Heart left ventricle (tissue), 16 donors: ENCODE data around the gene CHD1L. TPM values are rescaled to one million over a fixed set of nuclear protein-coding genes. Genes with fewer than 3 reads are reported as not detected.
"Not testable (repeated sequence)": the region's sequence is repeated elsewhere in the genome, so short reads cannot be mapped to it uniquely, and the experiment has no call there.

Source experiments
- ATAC-seq, 4 donors: fragments of 200-7000 bp; cut with Tn5 transposase; one replicate each; pipeline ENCODE4 v1.9.1; 2020 to 2022; ENCODE audit warnings: moderate library complexity in 4 of 4, mild to moderate bottlenecking in 3 of 4, moderate number of reproducible peaks in 1 of 4
- DNase-seq, 5 donors: peaks; one replicate each; pipeline ENCODE4 v3.0.0-alpha.2; 2020
- H3K27ac ChIP-seq, 12 donors: fragments of 200-600 bp; sonication (generic) in 4 of 12; one replicate each; pipeline versions ENCODE4 v1.5.0 to v1.8.0; 2016 to 2022; ENCODE audit warnings: mild to moderate bottlenecking in 2 of 12
- H3K27me3 ChIP-seq, 9 donors: fragments of 200-600 bp; sonication (generic) in 2 of 9; one replicate each; pipeline versions ENCODE4 v1.5.1 to v1.8.0; 2016 to 2022; ENCODE audit warnings: mild to moderate bottlenecking in 3 of 9
- H3K36me3 ChIP-seq, 9 donors: fragments of 200-600 bp; sonication (generic) in 2 of 9; one replicate each; pipeline versions ENCODE4 v1.5.0 to v1.8.0; 2018 to 2022; ENCODE audit warnings: mild to moderate bottlenecking in 2 of 9
- H3K4me1 ChIP-seq, 12 donors: fragments of 200-600 bp; sonication (generic) in 4 of 12; one replicate each; pipeline versions ENCODE4 v1.5.0 to v1.8.0; 2016 to 2022; ENCODE audit warnings: mild to moderate bottlenecking in 3 of 12
- H3K4me3 ChIP-seq, 12 donors: fragments of 200-600 bp; sonication (generic) in 4 of 12; one replicate each; pipeline versions ENCODE4 v1.5.0 to v1.8.0; 2017 to 2022; ENCODE audit warnings: mild to moderate bottlenecking in 9 of 12, moderate library complexity in 4 of 12
- H3K9me3 ChIP-seq, 12 donors: fragments of 200-600 bp; sonication (generic) in 4 of 12; one replicate each; pipeline versions ENCODE4 v1.5.0 to v1.8.0; 2016 to 2022; ENCODE audit warnings: mild to moderate bottlenecking in 1 of 12
- POLR2A ChIP-seq, 2 donors: fragments of 450-650 bp; IDR thresholded peaks; one replicate each; pipeline ENCODE4 v1.6.1; 2017; ENCODE audit warnings: antibody characterized with exemption in 2 of 2, mild to moderate bottlenecking in 2 of 2, moderate library complexity in 2 of 2
- WGBS, 4 donors: extraction: QIAGEN DNeasy Blood & Tissue Kit in 2 of 4; methylation state at CpG; one replicate each; pipeline versions ENCODE4 v1.1.5 to v1.1.7; 2013 to 2018; 5-methylcytosine and 5-hydroxymethylcytosine counted together
- intact Hi-C, 10 donors: fragments of 100-400 bp; cut with DNase I; formaldehyde crosslinking; loops; one replicate each; pipeline versions ENCODE4 v1.11.1 to v1.14.2; 2022
- polyA plus RNA-seq, 2 donors: library from polyadenylated mRNA; stranded (reverse); fragments of 200-250 nt; gene quantifications; one replicate each; pipeline ENCODE4 v1.2.3, GENCODE V29; 2013
- total RNA-seq, 9 donors: library from RNA; depleted of rRNA in 2 of 9; stranded (reverse); fragments of >200 nt in 2 of 9; fragmentation: NEBNext Ultra II Directional in 3 of 9; extraction: Animal tissue kit (Norgen Biotek cat#: 25700) in 3 of 9; gene quantifications; one replicate each; pipeline versions ENCODE4 v1.1.0 to v1.2.4, GENCODE V29; 2016 to 2023
- TF ChIP-seq, protein P1 (sequence below), 12 donors: fragments of 200-600 bp; sonication (generic) in 4 of 12; IDR thresholded peaks; one replicate each; pipeline versions ENCODE4 v1.5.0 to v1.8.0; 2018 to 2022; ENCODE audit warnings: antibody characterized with exemption in 12 of 12, mild to moderate bottlenecking in 5 of 12
- donor health status: ischemic (EF 13 %, LVEDD 7.1; RV severe dilation, severe dysfunction).
- donor health status: healthy with polysubstance abuse.
- donor health status: DM: no; HTN: yes; CAD: no.
- donor health status: DM: no; HTN: no; CAD: no.
- donor health status: ischemic (EF 25% LVEDD 6.9; RV normal size, moderate dysfunction).
- donor health status: ischemic (EF 25% LVEDD 5.7; RV mildly dilated, moderate dysfunction).
- donor health status: healthy.
- donor health status: DM: yes; HTN: yes; CAD: no.
- donor health status: ischemic (EF 35%, LVEDD 5.7; RV mildly dilated, moderate dysfunction).
- donor health status: nonischemic (EF 11% LVEDD 7.7; RV severe dilation, severe dysfunction).
- donor health status: DM: yes; HTN: yes; CAD: no.
- donor health status: PGD.
- donor health status: ischemic (EF 29% LVEDD 5.4; RV normal size, mild dysfunction).
- donor health status: nonischemic (EF 23%, LVEDD 6.1; RV moderate dilation, normal function).

Gene CHD1L
- total and polyA plus RNA-seq, 11 donors = 5.8 to 17.7 (median 8.1) TPM

- H3K9me3 ChIP-seq = peaks cover 0 to 32% (median 17%) of the 10 kb centered on the region in 12 donors
- H3K36me3 ChIP-seq = peaks cover 0 to 58% (median 50%) of the 10 kb centered on the region in 9 donors
- no peaks in the 10 kb centered on the region for H3K27me3 ChIP-seq
- H3K27ac ChIP-seq = no peak overlapping the region
- TF ChIP-seq POLR2A (IDR thresholded peaks at IDR 0.05) = no peak
- TF ChIP-seq, protein P1, sequence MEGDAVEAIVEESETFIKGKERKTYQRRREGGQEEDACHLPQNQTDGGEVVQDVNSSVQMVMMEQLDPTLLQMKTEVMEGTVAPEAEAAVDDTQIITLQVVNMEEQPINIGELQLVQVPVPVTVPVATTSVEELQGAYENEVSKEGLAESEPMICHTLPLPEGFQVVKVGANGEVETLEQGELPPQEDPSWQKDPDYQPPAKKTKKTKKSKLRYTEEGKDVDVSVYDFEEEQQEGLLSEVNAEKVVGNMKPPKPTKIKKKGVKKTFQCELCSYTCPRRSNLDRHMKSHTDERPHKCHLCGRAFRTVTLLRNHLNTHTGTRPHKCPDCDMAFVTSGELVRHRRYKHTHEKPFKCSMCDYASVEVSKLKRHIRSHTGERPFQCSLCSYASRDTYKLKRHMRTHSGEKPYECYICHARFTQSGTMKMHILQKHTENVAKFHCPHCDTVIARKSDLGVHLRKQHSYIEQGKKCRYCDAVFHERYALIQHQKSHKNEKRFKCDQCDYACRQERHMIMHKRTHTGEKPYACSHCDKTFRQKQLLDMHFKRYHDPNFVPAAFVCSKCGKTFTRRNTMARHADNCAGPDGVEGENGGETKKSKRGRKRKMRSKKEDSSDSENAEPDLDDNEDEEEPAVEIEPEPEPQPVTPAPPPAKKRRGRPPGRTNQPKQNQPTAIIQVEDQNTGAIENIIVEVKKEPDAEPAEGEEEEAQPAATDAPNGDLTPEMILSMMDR (IDR thresholded peaks at IDR 0.05) = no peak
- DNase-seq (no peak), ATAC-seq (no peak)
- no peak overlapping the region for H3K4me3 ChIP-seq
- no peaks in the 10 kb centered on the region for H3K4me1 ChIP-seq
- intact Hi-C loops = no loop called here
- WGBS, 4 donors = 93 to 98% (median 96%) methylated on average over 2 of the region's 2 CpGs
Observed at GRCh38 chr1:147297438-147297837, 55.0 kb downstream of the CHD1L start.

DNA sequence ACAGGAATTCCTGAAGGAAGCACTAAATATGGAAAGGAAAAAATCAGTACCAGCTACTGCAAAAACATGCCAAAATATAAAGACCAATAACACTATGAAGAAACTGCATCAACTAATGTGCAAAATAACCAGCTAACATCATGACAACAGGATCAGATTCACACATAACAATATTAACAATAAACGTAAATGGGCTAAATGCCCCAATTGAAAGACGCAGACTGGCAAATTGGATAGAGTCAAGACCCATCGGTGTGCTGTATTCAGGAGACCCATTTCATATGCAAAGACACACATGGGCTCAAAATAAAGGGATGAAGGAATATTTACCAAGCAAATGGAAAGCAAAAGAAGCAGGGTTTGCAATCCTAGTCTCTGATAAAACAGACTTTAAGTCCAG is 63.3 kb downstream of the CHD1L start:
- ATAC-seq, H3K27me3 ChIP-seq, H3K27ac ChIP-seq, H3K36me3 ChIP-seq, H3K4me3 ChIP-seq, H3K4me1 ChIP-seq, intact Hi-C loops, DNase-seq: not testable (repeated sequence)
- 96 to 97% (median 97%) methylated on average over 3 of the region's 3 CpGs for WGBS, 4 donors
- peaks cover 0 to 85% (median 56%) of the 10 kb centered on the region in 12 donors for H3K9me3 ChIP-seq

DNA sequence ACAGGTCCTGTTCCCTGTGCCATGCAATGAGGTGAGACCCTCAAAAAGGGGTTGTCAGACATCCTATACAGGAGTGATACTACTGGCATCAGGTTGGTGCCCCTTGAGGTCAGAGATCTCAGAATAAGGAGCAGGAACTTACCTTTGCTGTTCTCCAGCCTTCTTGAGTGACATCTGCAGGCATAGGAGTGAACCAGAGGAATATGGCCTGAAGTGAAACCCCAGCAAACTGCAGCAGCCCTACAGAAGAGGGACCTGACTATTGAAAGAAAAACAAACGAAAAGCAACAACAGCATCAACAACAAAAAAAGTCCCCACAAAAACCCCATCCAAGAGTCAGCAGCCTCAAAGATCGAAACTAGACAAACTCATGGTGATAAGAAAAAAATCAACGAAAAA is 74.5 kb downstream of the CHD1L start:
- no peak for DNase-seq
- no peak overlapping the region for H3K4me3 ChIP-seq
- no peak for ATAC-seq
- peaks cover 0 to 3% (median 0%) of the 10 kb centered on the region in 12 donors for H3K9me3 ChIP-seq
- TF ChIP-seq, protein P1 (IDR thresholded peaks at IDR 0.05) = no peak
- TF ChIP-seq POLR2A (IDR thresholded peaks at IDR 0.05) = no peak
- no peaks in the 10 kb centered on the region for H3K36me3 ChIP-seq
- WGBS, 4 donors = 80 to 86% (median 82%) methylated on average over 3 of the region's 3 CpGs
- H3K4me1 ChIP-seq = no peaks in the 10 kb centered on the region
- H3K27me3 ChIP-seq = no peaks in the 10 kb centered on the region
- H3K27ac ChIP-seq = no peak overlapping the region
- intact Hi-C loops = no loop called here

GRCh38 chr1:147326933-147327687 is 84.6 kb downstream of the CHD1L start:
- WGBS, 4 donors = 62 to 74% (median 71%) methylated on average over 23 to 26 of the region's 26 CpGs
- H3K4me3 ChIP-seq, H3K36me3 ChIP-seq: not testable (repeated sequence)

GRCh38 chr1:147334292-147334691 is 91.8 kb downstream of the CHD1L start:
- no peak for DNase-seq
- H3K9me3 ChIP-seq = peaks cover 0 to 2% (median 0%) of the 10 kb centered on the region in 12 donors
- 34 to 46% (median 38%) methylated on average over 5 of the region's 5 CpGs for WGBS, 4 donors
- no peak for ATAC-seq
- no peaks in the 10 kb centered on the region for H3K36me3 ChIP-seq
- no peak for TF ChIP-seq POLR2A (IDR thresholded peaks at IDR 0.05)
- TF ChIP-seq, protein P1 (IDR thresholded peaks at IDR 0.05) = no peak
- H3K4me1 ChIP-seq = no peaks in the 10 kb centered on the region
- H3K4me3 ChIP-seq = no peak overlapping the region
- intact Hi-C loops = no loop called here
- peaks cover 0 to 7% (median 0%) of the 10 kb centered on the region in 9 donors for H3K27me3 ChIP-seq
- H3K27ac ChIP-seq = no peak overlapping the region

More at GRCh38 chr1:147326933-147327687, 84.6 kb downstream of the CHD1L start:
- H3K27me3 ChIP-seq, H3K27ac ChIP-seq, H3K4me1 ChIP-seq, DNase-seq, H3K9me3 ChIP-seq, ATAC-seq, intact Hi-C loops: not testable (repeated sequence)
